Measurements from ENCODE around the gene ZSCAN9. TPM values are rescaled to one million over a fixed set of nuclear protein-coding genes. Genes with fewer than 3 reads are reported as not detected.

The ZSCAN9 gene
- total and polyA plus RNA-seq, 5 donors, result 8.4 to 11.3 (median 8.7) TPM

GRCh38 chr6:28252009-28252975, 27.2 kb downstream of the ZSCAN9 start, which contains the start of gene ZKSCAN4:
ZKSCAN4 (minus strand) TSS chr6:28252269; CDS start chr6:28251980, 289 bp downstream.
- H3K9me3 ChIP-seq (ENCODE audit: control insufficient read depth, low read length), result no peaks in the 10 kb centered on the region
- peak within 1 kb of the TSS; percentile 72 for H3K4me3 ChIP-seq (ENCODE audit: low read length)
- ATAC-seq (peak; percentile 97 to 98), DNase-seq (peak; percentile 78 to 86 (median 82))
- no peaks in the 10 kb centered on the region for H3K27me3 ChIP-seq (ENCODE audit: control insufficient read depth, insufficient read depth)
- no peaks in the 10 kb centered on the region for H3K4me1 ChIP-seq (ENCODE audit: control insufficient read depth, insufficient read depth, low read length)
- intact Hi-C loops (cut with DNase I), result loop anchor here in 2 of 4 donors (10.0 kb wide), 1 partner anchor 117 kb away; no protein-coding TSS in a partner anchor
- 5% methylated on average over 14 of the region's 14 CpGs for WGBS
- peak within 1 kb of the TSS; percentile 22 for H3K27ac ChIP-seq (ENCODE audit: low read length)

GRCh38 chr6:28254121-28254519, 29.0 kb downstream of the ZSCAN9 start:
- WGBS, result 77% methylated on average over 1 of the region's 1 CpG
- Histone ChIP-seq H3K27ac (ENCODE audit: low read length) (no peak overlapping the region), H3K27me3 (ENCODE audit: control insufficient read depth, insufficient read depth) (no peaks in the 10 kb centered on the region), H3K9me3 (ENCODE audit: control insufficient read depth, low read length) (no peaks in the 10 kb centered on the region), H3K4me1 (ENCODE audit: control insufficient read depth, insufficient read depth, low read length) (no peaks in the 10 kb centered on the region), H3K4me3 (ENCODE audit: low read length) (no peak overlapping the region)
- no peak for ATAC-seq
- intact Hi-C loops (cut with DNase I), result loop anchor here in 2 of 4 donors (10.0 kb wide), 1 partner anchor 119 kb away; no protein-coding TSS in a partner anchor
- DNase-seq, result no peak

GRCh38 chr6:28257042-28257441, 32.0 kb downstream of the ZSCAN9 start:
- Histone ChIP-seq H3K27me3 (ENCODE audit: control insufficient read depth, insufficient read depth) (no peaks in the 10 kb centered on the region), H3K27ac (ENCODE audit: low read length) (no peak overlapping the region), H3K4me3 (ENCODE audit: low read length) (no peak overlapping the region), H3K4me1 (ENCODE audit: control insufficient read depth, insufficient read depth, low read length) (peaks cover 2% of the 10 kb centered on the region), H3K9me3 (ENCODE audit: control insufficient read depth, low read length) (no peaks in the 10 kb centered on the region)
- intact Hi-C loops (cut with DNase I), result loop anchor here in 2 of 4 donors (10.0 kb wide), 1 partner anchor 122 kb away; no protein-coding TSS in a partner anchor
- 0% methylated on average over 1 of the region's 1 CpG for WGBS
- DNase-seq (no peak), ATAC-seq (no peak)

GRCh38 chr6:28258877-28259777, 34.1 kb downstream of the ZSCAN9 start, which contains the start of gene NKAPL:
NKAPL (plus strand) TSS chr6:28259297; CDS start chr6:28259372, 75 bp downstream.
- intact Hi-C loops (cut with DNase I), result loop anchor here in 2 of 4 donors (10.0 kb wide), 1 partner anchor 124 kb away; no protein-coding TSS in a partner anchor
- 21% methylated on average over 58 of the region's 58 CpGs for WGBS
- no peaks in the 10 kb centered on the region for H3K9me3 ChIP-seq (ENCODE audit: control insufficient read depth, low read length)
- H3K27me3 ChIP-seq (ENCODE audit: control insufficient read depth, insufficient read depth), result no peaks in the 10 kb centered on the region
- H3K4me3 ChIP-seq (ENCODE audit: low read length), result peak within 1 kb of the TSS; percentile 53
- H3K27ac ChIP-seq (ENCODE audit: low read length), result no peak within 1 kb of the TSS
- H3K4me1 ChIP-seq (ENCODE audit: control insufficient read depth, insufficient read depth, low read length), result peaks cover 2% of the 10 kb centered on the region
- ATAC-seq (peak; percentile 95 to 97), DNase-seq (peak; percentile 90 to 95 (median 94))

- intact Hi-C loops (cut with DNase I), result no loop called here
- Histone ChIP-seq H3K27ac (ENCODE audit: low read length) (no peak overlapping the region), H3K9me3 (ENCODE audit: control insufficient read depth, low read length) (no peaks in the 10 kb centered on the region), H3K4me1 (ENCODE audit: control insufficient read depth, insufficient read depth, low read length) (peaks cover 2% of the 10 kb centered on the region), H3K4me3 (ENCODE audit: low read length) (no peak overlapping the region), H3K27me3 (ENCODE audit: control insufficient read depth, insufficient read depth) (no peaks in the 10 kb centered on the region)
- WGBS, result 61% methylated on average over 2 of the region's 2 CpGs
- DNase-seq, result no peak
- ATAC-seq, result no peak
Observed at GRCh38 chr6:28263922-28264321, 38.8 kb downstream of the ZSCAN9 start.

GRCh38 chr6:28264834-28265401, 39.8 kb downstream of the ZSCAN9 start:
- intact Hi-C loops (cut with DNase I), result no loop called here
- DNase-seq (no peak), ATAC-seq (no peak)
- H3K27ac ChIP-seq (ENCODE audit: low read length), result no peak overlapping the region
- H3K27me3 ChIP-seq (ENCODE audit: control insufficient read depth, insufficient read depth), result no peaks in the 10 kb centered on the region
- peaks cover 2% of the 10 kb centered on the region for H3K4me1 ChIP-seq (ENCODE audit: control insufficient read depth, insufficient read depth, low read length)
- WGBS, result 50% methylated on average over 4 of the region's 4 CpGs
- H3K4me3 ChIP-seq (ENCODE audit: low read length), result no peak overlapping the region
- H3K9me3 ChIP-seq (ENCODE audit: control insufficient read depth, low read length), result no peaks in the 10 kb centered on the region

- Histone ChIP-seq H3K27me3 (ENCODE audit: control insufficient read depth, insufficient read depth) (no peaks in the 10 kb centered on the region), H3K4me1 (ENCODE audit: control insufficient read depth, insufficient read depth, low read length) (peaks cover 2% of the 10 kb centered on the region), H3K9me3 (ENCODE audit: control insufficient read depth, low read length) (no peaks in the 10 kb centered on the region), H3K27ac (ENCODE audit: low read length) (no peak overlapping the region), H3K4me3 (ENCODE audit: low read length) (peak overlapping the region; percentile 84)
- intact Hi-C loops (cut with DNase I), result no loop called here
- 10% methylated on average over 5 of the region's 5 CpGs for WGBS
- no peak for ATAC-seq
- no peak for DNase-seq
Observed at GRCh38 chr6:28266563-28266961, 41.5 kb downstream of the ZSCAN9 start.

GRCh38 chr6:28266962-28267694, 42.1 kb downstream of the ZSCAN9 start, which contains the start of gene ZSCAN26:
ZSCAN26 (plus strand) TSS chr6:28267143; CDS start chr6:28271920, 4,777 bp downstream.
- WGBS, result under 1% methylated on average over 32 of the region's 32 CpGs
- Histone ChIP-seq H3K4me3 (ENCODE audit: low read length) (peak within 1 kb of the TSS; percentile 84), H3K4me1 (ENCODE audit: control insufficient read depth, insufficient read depth, low read length) (peaks cover 2% of the 10 kb centered on the region), H3K9me3 (ENCODE audit: control insufficient read depth, low read length) (no peaks in the 10 kb centered on the region), H3K27me3 (ENCODE audit: control insufficient read depth, insufficient read depth) (no peaks in the 10 kb centered on the region), H3K27ac (ENCODE audit: low read length) (peak within 1 kb of the TSS; percentile 97)
- peak; percentile 98 for ATAC-seq
- DNase-seq, result peak; percentile 85 to 95 (median 94)
- intact Hi-C loops (cut with DNase I), result no loop called here

- 1% methylated on average over 1 of the region's 1 CpG for WGBS
- intact Hi-C loops (cut with DNase I), result no loop called here
- DNase-seq, result no peak
- peak overlapping the region; percentile 84 for H3K4me3 ChIP-seq (ENCODE audit: low read length)
- H3K4me1 ChIP-seq (ENCODE audit: control insufficient read depth, insufficient read depth, low read length), result peaks cover 2% of the 10 kb centered on the region
- H3K9me3 ChIP-seq (ENCODE audit: control insufficient read depth, low read length), result no peaks in the 10 kb centered on the region
- ATAC-seq, result no peak
- H3K27ac ChIP-seq (ENCODE audit: low read length), result peak overlapping the region; percentile 76
- H3K27me3 ChIP-seq (ENCODE audit: control insufficient read depth, insufficient read depth), result no peaks in the 10 kb centered on the region
Observed at GRCh38 chr6:28267695-28268059, 42.6 kb downstream of the ZSCAN9 start.

GRCh38 chr6:28269492-28269891, 44.4 kb downstream of the ZSCAN9 start:
- ATAC-seq, result no peak
- Histone ChIP-seq H3K27ac (ENCODE audit: low read length) (no peak overlapping the region), H3K9me3 (ENCODE audit: control insufficient read depth, low read length) (no peaks in the 10 kb centered on the region), H3K27me3 (ENCODE audit: control insufficient read depth, insufficient read depth) (no peaks in the 10 kb centered on the region), H3K4me1 (ENCODE audit: control insufficient read depth, insufficient read depth, low read length) (peaks cover 2% of the 10 kb centered on the region), H3K4me3 (ENCODE audit: low read length) (no peak overlapping the region)
- DNase-seq, result no peak
- intact Hi-C loops (cut with DNase I), result no loop called here

Measured in right cardiac atrium (tissue), 5 donors.